PFSK-1 (cell line): ENCODE data around the gene PDCD4.

Source experiments
- FOXP2 ChIP-seq: optimal IDR thresholded peaks from 2 replicates; pipeline ENCODE3; 2011; ENCODE audit warnings: borderline replicate concordance, control low read depth, inconsistent platforms; ENCODE audit not compliant: insufficient read depth; ENCODE audit errors: extremely low read length, extremely low read depth
- POLR2AphosphoS5 ChIP-seq: IDR thresholded peaks from 2 replicates; pipeline ENCODE4 v1.6.1; 2012; ENCODE audit warnings: low read depth, mild to moderate bottlenecking, control low read depth, low read length, moderate library complexity
- REST ChIP-seq, 2 experiments: IDR thresholded peaks; 2 replicates each; pipeline versions ENCODE4 v1.6.1 to v1.8.0; 2011 to 2012; ENCODE audit warnings: low read depth in 2 of 2, low read length in 2 of 2, control low read depth in 1 of 2, inconsistent platforms in 1 of 2, mild to moderate bottlenecking in 1 of 2, moderate library complexity in 1 of 2; ENCODE audit not compliant: insufficient read depth in 1 of 2
- SIN3A ChIP-seq: IDR thresholded peaks from 2 replicates; pipeline ENCODE4 v1.6.1; 2012; ENCODE audit warnings: mild to moderate bottlenecking, low read length, moderate library complexity, borderline replicate concordance; ENCODE audit not compliant: insufficient read depth
- TAF1 ChIP-seq: IDR thresholded peaks from 2 replicates; pipeline ENCODE4 v1.6.1; 2012; ENCODE audit warnings: low read length, control low read depth, borderline replicate concordance; ENCODE audit not compliant: insufficient read depth

- TF ChIP-seq POLR2AphosphoS5 (no peak), REST (IDR thresholded peaks at IDR 0.05; ENCODE audit: insufficient read depth in 1 of 2, low read depth in 2 of 2, low read length in 2 of 2) (no peak), TAF1 (no peak), FOXP2 (no peak), SIN3A (no peak)
Measured at GRCh38 chr10:110860576-110861241, 11.0 kb upstream of the PDCD4 start.
